Measurements from ENCODE around the gene SKIC2. TPM values are rescaled to one million over a fixed set of nuclear protein-coding genes. Genes with fewer than 3 reads are reported as not detected.

The SKIC2 gene
- total and polyA plus RNA-seq, 4 donors: 28.1 to 78.0 (median 61.6) TPM

DNA sequence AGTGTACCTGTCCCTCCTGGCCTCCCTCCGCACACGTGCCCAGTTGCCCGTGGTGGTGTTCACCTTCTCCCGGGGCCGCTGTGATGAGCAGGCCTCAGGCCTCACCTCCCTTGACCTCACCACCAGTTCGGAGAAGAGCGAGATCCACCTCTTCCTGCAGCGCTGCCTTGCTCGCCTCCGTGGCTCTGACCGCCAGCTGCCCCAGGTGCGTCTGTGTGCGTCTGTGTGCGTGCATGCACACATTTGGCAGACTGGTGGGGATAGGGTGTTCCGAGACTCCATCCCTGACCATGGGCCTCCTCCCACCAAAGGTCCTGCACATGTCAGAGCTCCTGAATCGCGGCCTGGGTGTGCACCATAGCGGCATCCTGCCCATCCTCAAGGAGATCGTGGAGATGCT is 4.9 kb downstream of the SKIC2 start:
- 96 to 97% methylated on average over 19 of the region's 19 CpGs for WGBS, 2 donors
- H3K27ac ChIP-seq (ENCODE audit: low read depth in 1 of 2, low read length in 1 of 2): no peak overlapping the region
- no peaks in the 10 kb centered on the region for H3K9me3 ChIP-seq (ENCODE audit: control insufficient read depth in 4 of 4, insufficient read depth in 3 of 4, low read length in 3 of 4)
- H3K27me3 ChIP-seq (ENCODE audit: control insufficient read depth in 3 of 3, insufficient read depth in 3 of 3, low read length in 2 of 3): no peaks in the 10 kb centered on the region
- H3K36me3 ChIP-seq (ENCODE audit: control insufficient read depth in 4 of 4, insufficient read depth in 4 of 4, low read length in 4 of 4): peaks cover 15 to 68% (median 24%) of the 10 kb centered on the region in 4 donors
- H3K9ac ChIP-seq (ENCODE audit: insufficient read depth in 1 of 2, low read length in 2 of 2): no peak overlapping the region
- no peak overlapping the region for H3K4me3 ChIP-seq
- TF ChIP-seq, protein P1, sequence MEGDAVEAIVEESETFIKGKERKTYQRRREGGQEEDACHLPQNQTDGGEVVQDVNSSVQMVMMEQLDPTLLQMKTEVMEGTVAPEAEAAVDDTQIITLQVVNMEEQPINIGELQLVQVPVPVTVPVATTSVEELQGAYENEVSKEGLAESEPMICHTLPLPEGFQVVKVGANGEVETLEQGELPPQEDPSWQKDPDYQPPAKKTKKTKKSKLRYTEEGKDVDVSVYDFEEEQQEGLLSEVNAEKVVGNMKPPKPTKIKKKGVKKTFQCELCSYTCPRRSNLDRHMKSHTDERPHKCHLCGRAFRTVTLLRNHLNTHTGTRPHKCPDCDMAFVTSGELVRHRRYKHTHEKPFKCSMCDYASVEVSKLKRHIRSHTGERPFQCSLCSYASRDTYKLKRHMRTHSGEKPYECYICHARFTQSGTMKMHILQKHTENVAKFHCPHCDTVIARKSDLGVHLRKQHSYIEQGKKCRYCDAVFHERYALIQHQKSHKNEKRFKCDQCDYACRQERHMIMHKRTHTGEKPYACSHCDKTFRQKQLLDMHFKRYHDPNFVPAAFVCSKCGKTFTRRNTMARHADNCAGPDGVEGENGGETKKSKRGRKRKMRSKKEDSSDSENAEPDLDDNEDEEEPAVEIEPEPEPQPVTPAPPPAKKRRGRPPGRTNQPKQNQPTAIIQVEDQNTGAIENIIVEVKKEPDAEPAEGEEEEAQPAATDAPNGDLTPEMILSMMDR (IDR thresholded peaks at IDR 0.05; ENCODE audit: control extremely low read depth, extremely low read depth): no peak
- ATAC-seq (ENCODE audit: insufficient read depth, low FRiP score): no peak
- H3K4me1 ChIP-seq (ENCODE audit: control insufficient read depth in 5 of 5, insufficient read depth in 5 of 5, low read length in 5 of 5): peaks cover 0 to 7% (median 3%) of the 10 kb centered on the region in 5 donors
- DNase-seq: no peak

DNA sequence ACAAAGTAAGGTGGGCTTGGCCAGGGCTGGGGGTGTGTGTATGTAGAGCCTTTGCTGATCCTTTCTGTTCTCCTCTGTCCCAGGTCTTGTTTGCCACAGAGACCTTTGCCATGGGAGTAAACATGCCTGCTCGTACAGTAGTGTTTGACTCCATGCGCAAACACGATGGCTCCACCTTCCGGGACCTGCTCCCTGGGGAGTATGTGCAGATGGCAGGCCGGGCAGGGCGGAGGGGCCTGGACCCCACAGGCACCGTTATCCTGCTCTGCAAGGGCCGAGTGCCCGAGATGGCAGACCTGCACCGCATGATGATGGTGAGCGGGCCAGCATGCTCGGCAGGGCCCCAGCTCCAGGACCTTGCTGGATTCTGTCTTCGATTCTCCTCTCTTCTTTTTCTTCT is 6.7 kb downstream of the SKIC2 start:
- no peak for ATAC-seq (ENCODE audit: insufficient read depth, low FRiP score)
- Histone ChIP-seq H3K36me3 (ENCODE audit: control insufficient read depth in 4 of 4, insufficient read depth in 4 of 4, low read length in 4 of 4) (peaks cover 15 to 83% (median 28%) of the 10 kb centered on the region in 4 donors), H3K9ac (ENCODE audit: insufficient read depth in 1 of 2, low read length in 2 of 2) (no peak overlapping the region), H3K9me3 (ENCODE audit: control insufficient read depth in 4 of 4, insufficient read depth in 3 of 4, low read length in 3 of 4) (no peaks in the 10 kb centered on the region), H3K27ac (ENCODE audit: low read depth in 1 of 2, low read length in 1 of 2) (no peak overlapping the region), H3K4me1 (ENCODE audit: control insufficient read depth in 5 of 5, insufficient read depth in 5 of 5, low read length in 5 of 5) (peaks cover 0 to 3% (median 0%) of the 10 kb centered on the region in 5 donors), H3K4me3 (no peak overlapping the region), H3K27me3 (ENCODE audit: control insufficient read depth in 3 of 3, insufficient read depth in 3 of 3, low read length in 2 of 3) (no peaks in the 10 kb centered on the region)
- TF ChIP-seq, protein P1 (IDR thresholded peaks at IDR 0.05; ENCODE audit: control extremely low read depth, extremely low read depth): no peak
- WGBS, 2 donors: 91 to 95% methylated on average over 13 of the region's 13 CpGs
- no peak for DNase-seq

DNA sequence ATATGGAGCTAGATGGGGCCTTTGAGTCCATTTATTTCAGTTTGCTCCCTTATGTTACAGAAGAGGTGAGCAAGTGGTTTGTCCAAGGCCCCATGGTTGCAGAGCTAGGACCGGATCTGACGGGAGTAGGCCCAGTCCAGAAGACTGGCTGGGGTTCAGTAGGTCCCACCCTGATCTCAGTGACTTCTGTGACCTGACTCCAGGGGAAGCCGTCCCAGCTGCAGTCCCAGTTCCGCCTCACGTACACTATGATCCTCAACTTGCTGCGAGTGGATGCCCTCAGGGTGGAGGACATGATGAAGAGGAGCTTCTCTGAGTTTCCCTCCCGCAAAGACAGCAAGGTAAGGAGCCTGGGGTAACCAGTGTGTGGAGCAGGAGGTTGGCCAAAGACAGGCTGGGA is 7.5 kb downstream of the SKIC2 start:
- Histone ChIP-seq H3K27ac (ENCODE audit: low read depth in 1 of 2, low read length in 1 of 2) (no peak overlapping the region), H3K36me3 (ENCODE audit: control insufficient read depth in 4 of 4, insufficient read depth in 4 of 4, low read length in 4 of 4) (peaks cover 15 to 75% (median 25%) of the 10 kb centered on the region in 4 donors), H3K27me3 (ENCODE audit: control insufficient read depth in 3 of 3, insufficient read depth in 3 of 3, low read length in 2 of 3) (no peaks in the 10 kb centered on the region), H3K4me3 (no peak overlapping the region), H3K9me3 (ENCODE audit: control insufficient read depth in 4 of 4, insufficient read depth in 3 of 4, low read length in 3 of 4) (no peaks in the 10 kb centered on the region), H3K4me1 (ENCODE audit: control insufficient read depth in 5 of 5, insufficient read depth in 5 of 5, low read length in 5 of 5) (peaks cover 0 to 12% (median 5%) of the 10 kb centered on the region in 5 donors), H3K9ac (ENCODE audit: insufficient read depth in 1 of 2, low read length in 2 of 2) (no peak overlapping the region)
- DNase-seq: no peak
- 94 to 98% methylated on average over 7 of the region's 7 CpGs for WGBS, 2 donors
- TF ChIP-seq, protein P1 (IDR thresholded peaks at IDR 0.05; ENCODE audit: control extremely low read depth, extremely low read depth): no peak
- ATAC-seq (ENCODE audit: insufficient read depth, low FRiP score): no peak
